GM21529 (cell line): ENCODE results near the gene CLMP.
"Not testable (repeated sequence)": the region's sequence is repeated elsewhere in the genome, so short reads cannot be mapped to it uniquely, and the experiment has no call there.

ENCODE experiments used
- ATAC-seq: cut with Tn5 transposase; IDR thresholded peaks from one replicate; pipeline ENCODE4 v1.9.1; 2021; ENCODE audit not compliant: unreplicated experiment

Gene CLMP

DNA sequence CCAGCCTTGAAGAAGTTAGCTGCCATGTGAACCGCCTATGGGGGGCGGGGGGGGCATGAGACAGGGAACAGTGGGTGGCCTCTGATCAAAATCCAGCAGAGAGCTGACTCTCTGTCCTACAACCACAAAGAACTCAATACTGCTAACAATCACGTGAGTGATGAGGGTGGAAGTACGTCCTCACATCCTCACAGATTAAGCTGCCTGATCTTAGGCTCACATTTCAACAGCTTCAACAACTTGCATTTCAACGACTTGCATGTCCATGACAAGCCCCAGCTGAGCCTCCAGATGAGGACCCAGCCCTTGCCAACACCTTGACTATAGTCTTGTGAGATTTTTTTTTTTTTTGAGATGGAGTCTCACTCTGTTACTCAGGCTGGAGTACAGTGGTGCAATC is 51.6 kb downstream of the CLMP start:
- no peak for ATAC-seq

DNA sequence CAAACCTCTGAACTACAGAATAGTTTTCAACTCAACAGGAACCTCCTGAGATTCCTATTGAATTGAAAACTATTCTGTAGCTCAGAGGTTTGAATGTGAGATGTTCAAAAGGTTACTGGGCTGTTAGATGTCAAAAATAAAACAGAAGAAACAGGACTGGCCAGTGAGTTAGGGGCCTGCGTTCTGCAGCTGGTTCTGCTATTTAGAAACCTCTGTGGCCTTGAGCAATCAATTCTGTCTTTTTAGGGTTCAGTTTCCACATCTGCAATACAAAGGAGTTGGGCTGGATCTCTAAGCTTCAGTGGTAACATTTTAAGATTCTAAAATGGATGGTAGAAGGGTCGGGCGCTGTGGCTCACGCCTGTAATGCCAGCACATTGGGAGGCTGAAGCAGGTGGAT is 55.8 kb downstream of the CLMP start:
- no peak for ATAC-seq

DNA sequence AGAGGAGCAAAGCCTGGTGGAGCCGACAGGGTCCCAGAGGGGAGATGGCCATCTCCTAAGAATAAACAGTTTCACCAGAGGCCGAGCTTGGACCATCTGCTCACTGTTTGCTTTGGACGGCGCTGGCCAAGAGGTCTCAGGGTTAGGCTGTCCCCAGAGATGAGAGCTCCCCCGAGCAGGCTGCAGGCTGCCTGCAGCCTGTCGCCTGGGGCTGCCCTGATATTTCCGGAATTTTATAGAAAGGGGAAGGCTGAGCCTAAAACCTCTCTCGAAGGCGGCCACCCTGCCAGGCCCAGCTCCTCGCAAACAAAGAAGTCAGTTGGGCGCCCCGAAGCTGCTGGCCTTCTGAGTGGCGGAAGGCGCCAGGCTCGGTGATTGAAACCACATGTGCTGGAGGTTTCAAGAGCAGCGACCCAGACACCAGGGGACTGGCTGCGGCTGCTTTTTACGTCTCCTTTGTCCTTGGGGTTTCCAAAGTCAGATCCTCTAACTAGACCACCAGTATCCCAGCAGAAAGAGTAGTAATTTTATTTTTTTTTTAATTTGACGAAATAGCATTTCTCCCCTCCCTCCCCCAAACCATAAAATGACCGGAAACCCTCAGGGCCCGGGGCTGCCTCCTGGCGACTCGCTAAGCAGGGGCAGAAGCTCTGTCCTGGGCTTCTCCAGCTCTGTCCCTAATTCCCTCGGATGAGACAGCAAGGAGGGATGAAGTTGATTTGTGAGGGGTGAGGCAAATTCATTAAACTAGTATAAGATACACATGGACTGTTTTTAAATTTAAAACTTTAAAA is 57.4 kb downstream of the CLMP start:
- no peak for ATAC-seq

GRCh38 chr11:123135863-123136446 is 59.1 kb downstream of the CLMP start:
- ATAC-seq, result no peak

DNA sequence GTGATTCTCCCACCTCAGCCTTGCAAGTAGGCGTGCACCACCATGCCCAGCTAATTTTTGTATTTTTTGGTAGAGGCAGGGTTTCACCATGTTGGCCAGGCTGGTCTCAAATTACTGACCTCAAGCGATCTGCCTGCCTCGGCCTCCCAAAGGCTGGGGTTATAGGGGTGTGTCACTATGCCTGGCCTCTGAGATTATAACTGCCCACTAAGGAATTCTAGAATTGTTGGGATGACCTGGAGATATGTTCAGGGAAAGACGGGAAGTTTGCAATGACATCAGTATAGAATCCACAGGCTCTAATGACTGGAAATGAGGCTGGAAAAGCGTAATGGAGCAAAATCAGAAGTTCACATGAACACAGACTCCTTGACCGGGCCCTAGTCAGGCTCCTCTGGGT is 62.2 kb downstream of the CLMP start:
- no peak for ATAC-seq

- not testable (repeated sequence) for ATAC-seq
Measured at GRCh38 chr11:123132034-123132766, 62.8 kb downstream of the CLMP start.

DNA sequence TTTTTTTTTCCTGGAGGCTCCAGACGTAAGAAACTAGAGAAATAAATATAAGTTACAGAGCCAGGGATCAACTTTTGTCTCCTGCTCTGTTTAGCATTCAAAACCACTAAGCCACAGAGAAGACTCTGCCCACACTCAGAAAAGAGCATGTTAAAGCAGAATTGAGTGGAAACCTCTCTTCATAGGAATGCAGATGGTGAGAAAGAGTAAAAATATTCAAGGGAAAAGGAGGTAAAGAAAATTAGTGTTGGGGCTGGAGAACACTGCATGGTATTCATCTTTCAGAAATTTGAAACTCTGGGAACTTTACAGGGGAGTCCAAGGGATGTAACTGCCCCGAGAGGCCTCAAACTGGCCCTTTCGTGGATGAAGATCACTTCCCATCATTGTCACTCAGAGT is 65.1 kb downstream of the CLMP start:
- ATAC-seq, result no peak

DNA sequence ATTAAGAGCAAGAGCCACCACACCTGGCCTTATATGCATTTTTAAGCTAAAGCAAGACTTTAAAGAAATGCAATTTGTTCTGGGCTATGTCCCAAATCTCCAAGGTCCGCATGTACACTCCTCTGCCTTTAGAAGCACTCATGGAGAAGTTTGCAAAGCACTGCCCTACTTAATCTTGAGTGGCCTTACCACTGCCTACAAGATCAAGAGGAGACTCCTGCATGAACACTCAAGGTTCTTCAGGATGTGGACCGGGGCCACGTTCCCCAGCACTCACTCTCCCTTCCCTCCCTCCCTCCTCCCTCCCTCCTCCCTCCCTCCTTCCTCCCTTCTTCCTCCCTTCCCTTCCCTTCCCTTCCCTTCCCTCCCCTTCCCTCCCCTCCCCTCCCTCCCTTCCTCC is 69.9 kb downstream of the CLMP start:
- ATAC-seq, result no peak

- ATAC-seq, result no peak
Measured at GRCh38 chr11:123122852-123123251, 72.2 kb downstream of the CLMP start.

DNA sequence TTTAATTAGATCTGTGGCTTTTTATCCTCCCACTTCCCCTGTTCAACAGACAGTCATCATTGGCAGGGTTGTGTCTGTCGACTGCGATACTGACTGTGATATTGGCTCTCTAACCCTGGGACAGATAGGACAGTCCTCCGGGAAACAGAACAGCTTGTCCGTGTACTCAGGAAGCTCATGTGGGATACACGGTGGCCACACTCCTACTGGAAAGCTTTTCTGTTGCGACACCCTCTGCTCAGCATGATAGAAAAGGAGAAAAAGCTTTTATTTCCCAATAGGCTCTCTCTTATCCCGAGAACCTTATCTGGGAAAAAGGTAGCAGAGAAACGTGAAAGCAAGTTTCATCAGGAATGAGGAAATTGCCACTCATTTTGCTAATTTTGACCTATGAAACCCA is 72.7 kb downstream of the CLMP start:
- ATAC-seq, result no peak

- no peak for ATAC-seq
Measured at GRCh38 chr11:123116486-123116885, 78.6 kb downstream of the CLMP start.

GRCh38 chr11:123111465-123111864 is 83.6 kb downstream of the CLMP start:
- no peak for ATAC-seq

DNA sequence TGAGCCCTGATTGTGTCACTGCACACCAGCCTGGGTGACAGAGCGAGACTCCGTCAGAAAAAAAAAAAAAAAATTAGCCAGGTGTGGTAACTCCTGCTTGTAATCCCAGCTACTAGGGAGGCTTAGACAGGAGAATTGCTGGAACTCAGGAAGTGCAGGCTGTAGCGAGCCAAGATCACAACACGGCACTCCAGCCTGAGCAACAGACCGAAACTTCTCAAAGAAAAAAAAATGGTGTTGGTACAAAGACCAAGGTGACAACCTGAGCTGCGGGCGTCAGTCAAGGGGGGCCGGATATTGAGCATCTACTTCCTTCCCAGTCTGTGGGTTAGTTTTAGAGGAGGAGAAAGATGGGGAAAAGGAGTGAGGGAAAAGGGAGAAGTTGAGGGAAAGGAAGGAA is 84.7 kb downstream of the CLMP start:
- no peak for ATAC-seq

GRCh38 chr11:123107945-123108495 is 87.0 kb downstream of the CLMP start:
- ATAC-seq, result no peak

DNA sequence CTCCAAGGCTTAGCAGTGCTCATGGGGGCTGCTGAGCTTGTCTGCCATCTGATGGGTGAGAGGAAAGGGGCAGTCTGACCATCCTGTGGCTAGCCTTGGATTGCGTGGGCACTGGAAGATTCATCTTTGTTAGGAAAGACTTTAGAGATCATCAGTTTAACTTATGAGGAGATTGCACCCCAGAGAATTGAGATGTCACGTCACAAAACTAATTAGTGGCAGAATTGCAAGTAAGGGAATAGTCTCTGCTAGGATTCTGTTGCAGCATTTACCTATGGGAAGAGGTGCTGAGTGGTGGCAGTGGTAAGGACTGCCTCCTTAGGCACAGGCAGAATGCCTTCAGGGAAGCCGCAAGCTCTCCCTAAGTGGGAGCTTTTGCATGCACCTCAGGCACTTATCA is 90.4 kb downstream of the CLMP start:
- no peak for ATAC-seq

- peak; percentile 58 for ATAC-seq
Measured at GRCh38 chr11:123103326-123103980, 91.6 kb downstream of the CLMP start.

- no peak for ATAC-seq
Measured at GRCh38 chr11:123100379-123101085, 94.5 kb downstream of the CLMP start.

GRCh38 chr11:123098990-123099389 is 96.1 kb downstream of the CLMP start:
- ATAC-seq, result no peak

DNA sequence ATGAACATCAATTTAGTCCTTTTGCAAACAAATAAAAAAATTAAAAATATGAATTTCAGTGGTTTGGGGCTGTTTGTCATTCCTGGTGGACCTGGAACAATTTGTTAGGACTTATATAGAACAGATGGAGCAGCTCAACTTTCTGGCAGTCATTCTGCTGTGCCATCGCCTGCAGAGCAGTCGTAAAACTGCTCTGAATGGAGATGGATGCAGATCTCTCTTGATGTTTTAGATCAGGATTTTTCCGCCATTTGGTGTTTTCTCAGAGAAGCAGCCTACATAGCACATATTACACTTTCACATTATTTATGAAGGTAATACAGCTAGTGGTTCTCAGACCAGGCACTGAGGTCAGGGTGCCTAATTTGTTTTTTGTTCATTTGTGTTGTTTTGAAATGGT is 101.3 kb downstream of the CLMP start:
- ATAC-seq, result no peak

GRCh38 chr11:123091506-123091905 is 103.5 kb downstream of the CLMP start:
- ATAC-seq, result no peak

DNA sequence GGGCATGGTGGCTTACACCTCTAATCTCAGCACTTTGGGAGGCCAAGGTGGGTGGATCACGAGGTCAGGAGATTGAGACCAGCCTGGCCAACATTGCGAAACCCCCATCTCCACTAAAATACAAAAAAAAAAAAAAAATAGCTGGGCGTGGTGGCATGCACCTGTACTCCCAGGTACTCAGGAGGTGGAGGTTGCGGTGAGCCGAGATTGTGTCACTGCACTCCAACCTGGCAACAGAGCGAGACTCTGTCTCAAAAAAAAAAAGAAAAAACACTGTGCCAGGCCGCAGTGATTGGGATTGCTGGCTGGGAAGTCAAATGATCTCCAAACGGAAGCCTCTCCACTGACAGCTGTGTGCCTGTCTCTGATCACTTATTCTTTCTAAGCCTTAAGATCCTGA is 104.9 kb downstream of the CLMP start:
- not testable (repeated sequence) for ATAC-seq
